Measurements from ENCODE around the gene AGBL1. TPM values are rescaled to one million over a fixed set of nuclear protein-coding genes. Genes with fewer than 3 reads are reported as not detected.

AGBL1 gene
- total and polyA plus RNA-seq, 2 experiments from 2014 or later = 0.03 TPM; not detected in 1

- Histone ChIP-seq H3K4me3 (no peak overlapping the region), H3K27ac (ENCODE audit: low read depth) (no peak overlapping the region), H3K79me2 (replicated peaks; ENCODE audit: insufficient read depth) (no peaks in the 10 kb centered on the region), H3K36me3 (ENCODE audit: insufficient read depth) (no peaks in the 10 kb centered on the region), H3F3A (replicated peaks; ENCODE audit: low read depth) (no peaks in the 10 kb centered on the region), H3K4me1 (ENCODE audit: insufficient read depth) (no peaks in the 10 kb centered on the region), H3K27me3 (ENCODE audit: insufficient read depth) (no peaks in the 10 kb centered on the region), H3K9me2 (ENCODE audit: insufficient read depth) (no peaks in the 10 kb centered on the region), H3K4me2 (no peak overlapping the region), H4K20me1 (replicated peaks; ENCODE audit: insufficient read depth) (no peaks in the 10 kb centered on the region), H2AFZ (no peak overlapping the region)
- no peaks in the 10 kb centered on the region for H3K36me3 Mint-ChIP-seq (ENCODE audit: low read depth)
- H3K4me1 Mint-ChIP-seq = no peaks in the 10 kb centered on the region
- no peak for DNase-seq (ENCODE audit: low spot score)
- H3K9me3 Mint-ChIP-seq = no peaks in the 10 kb centered on the region
- no peak overlapping the region for H3K27ac Mint-ChIP-seq
- TF ChIP-seq ZNF114 (CRISPR knock-in tag; IDR thresholded peaks at IDR 0.05) = no peak
- TF ChIP-seq ZNF462 (CRISPR knock-in tag; IDR thresholded peaks at IDR 0.05) = no peak
- no peak for TF ChIP-seq ZNF331 (CRISPR knock-in tag; IDR thresholded peaks at IDR 0.05; ENCODE audit: low read depth)
- TF ChIP-seq NANOG (IDR thresholded peaks at IDR 0.05; ENCODE audit: borderline replicate concordance) = no peak
- no peak for TF ChIP-seq STAT1 (IDR thresholded peaks at IDR 0.05; ENCODE audit: unreplicated experiment)
- no peak for TF ChIP-seq CREB1 (CRISPR knock-in tag; IDR thresholded peaks at IDR 0.05; ENCODE audit: low read depth)
- TF ChIP-seq EZH2 (IDR thresholded peaks at IDR 0.05; ENCODE audit: low read depth, unreplicated experiment) = no peak
- no peak for TF ChIP-seq REST (IDR thresholded peaks at IDR 0.05; ENCODE audit: unreplicated experiment)
- no peak for TF ChIP-seq ETS1 (IDR thresholded peaks at IDR 0.05)
- TF ChIP-seq CTCF (conservative IDR thresholded peaks at IDR 0.05; ENCODE audit: low read depth in 2 of 2) = no peak
- TF ChIP-seq POLR2AphosphoS5 (IDR thresholded peaks at IDR 0.05; ENCODE audit: low read depth) = no peak
- no peak for TF ChIP-seq JUNB (IDR thresholded peaks at IDR 0.05; ENCODE audit: unreplicated experiment)
- no peak for TF ChIP-seq EZH2phosphoT487 (IDR thresholded peaks at IDR 0.05; ENCODE audit: unreplicated experiment)
- ATAC-seq = no peak
- H3K4me3 Mint-ChIP-seq = no peak overlapping the region
- no peaks in the 10 kb centered on the region for H3K27me3 Mint-ChIP-seq (ENCODE audit: insufficient read depth, low read depth, poor library complexity)
These were observed 646.0 kb downstream of the AGBL1 start for GRCh38 chr15:86725628-86726027.

All from GM23338 (cell line).